ENCODE data around the gene MRPL41. TPM values are rescaled to one million over a fixed set of nuclear protein-coding genes. Genes with fewer than 3 reads are reported as not detected.
A peak's percentile ranks its signal among the peaks of the same experiment; 100 is the strongest.
"Not testable (repeated sequence)": the region's sequence is repeated elsewhere in the genome, so short reads cannot be mapped to it uniquely, and the experiment has no call there.

Gene MRPL41
- total and polyA plus RNA-seq, 4 experiments from 2014 or later = 37.8 to 95.9 (median 65.8) TPM

DNA sequence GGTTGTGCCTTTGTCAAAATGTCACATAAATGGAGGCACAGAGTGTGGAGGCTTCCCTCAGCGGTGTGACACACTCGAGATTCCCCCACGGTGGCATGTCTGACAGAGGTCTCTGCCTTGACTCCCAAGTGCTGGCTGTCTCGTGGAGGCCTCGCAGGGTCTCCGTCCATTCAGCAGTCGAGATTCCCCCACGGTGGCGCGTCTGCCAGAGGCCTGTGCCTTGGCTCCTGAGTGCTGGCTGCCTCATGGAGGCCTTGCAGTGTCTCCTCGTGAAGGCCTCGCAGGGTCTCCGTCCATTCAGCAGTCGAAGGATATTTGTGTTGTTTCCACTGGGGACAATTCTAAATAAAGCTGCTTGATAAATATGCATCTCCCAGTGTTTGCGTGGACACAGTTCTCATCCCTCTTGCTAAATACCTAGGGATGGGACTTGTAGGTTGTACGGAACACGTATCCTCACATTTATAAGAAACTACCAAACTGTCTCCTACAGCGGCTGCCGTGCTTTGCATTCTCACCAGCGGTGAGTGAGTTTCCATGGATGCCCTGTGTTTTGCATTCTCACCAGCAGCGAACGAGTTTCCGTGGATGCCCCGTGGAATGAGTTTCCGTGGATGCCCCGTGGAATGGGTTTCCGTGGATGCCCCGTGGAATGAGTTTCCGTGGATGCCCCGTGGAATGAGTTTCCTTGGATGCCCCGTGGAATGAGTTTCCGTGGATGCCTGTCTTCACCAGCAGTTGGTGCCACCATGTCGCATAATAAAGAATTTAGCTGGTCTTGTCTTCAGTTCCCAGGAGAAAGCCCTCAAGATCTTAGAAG, 27.3 kb upstream of the MRPL41 start:
- Mint-ChIP-seq H3K27ac (no peak overlapping the region), H3K4me1 (no peaks in the 10 kb centered on the region), H3K36me3 (no peaks in the 10 kb centered on the region), H3K9me3 (no peaks in the 10 kb centered on the region), H3K4me3 (no peak overlapping the region), H3K27me3 (no peaks in the 10 kb centered on the region)
- Histone ChIP-seq H3K27me3 (ENCODE audit: insufficient read depth, low read length) (no peaks in the 10 kb centered on the region), H3K27ac (ENCODE audit: low read depth, low read length) (no peak overlapping the region), H3K4me1 (ENCODE audit: insufficient read depth, low read length) (no peaks in the 10 kb centered on the region), H3K4me3 (ENCODE audit: low read length in 2 of 2) (no peak overlapping the region), H3K36me3 (ENCODE audit: insufficient read depth, low read length) (no peaks in the 10 kb centered on the region), H3K9me3 (ENCODE audit: control insufficient read depth in 1 of 2, low read length in 2 of 2) (no peaks in the 10 kb centered on the region)
- CTCF ChIA-PET (ENCODE audit: partially characterized antibody) = interaction anchor here (1.0 to 1.8 kb wide), 6 partner anchors 10 to 223 kb away, joined by 3 to 6 read pairs (median 4); partner anchors contain the start of gene NRARP
- DNase-seq = no peak
- POLR2A ChIA-PET (ENCODE audit: partially characterized antibody) = interaction anchor here (1.1 kb wide), 1 partner anchor 101 kb away, joined by 4 read pairs; the partner anchor contains the start of genes EXD3 and NOXA1
- intact Hi-C loops (cut with micrococcal nuclease) = no loop called here

- intact Hi-C loops (cut with micrococcal nuclease) = no loop called here
- Mint-ChIP-seq H3K27me3 (no peaks in the 10 kb centered on the region), H3K9me3 (no peaks in the 10 kb centered on the region), H3K36me3 (no peaks in the 10 kb centered on the region), H3K27ac (no peak overlapping the region), H3K4me3 (no peak overlapping the region), H3K4me1 (no peaks in the 10 kb centered on the region)
- Histone ChIP-seq H3K27ac (ENCODE audit: low read depth, low read length) (no peak overlapping the region), H3K4me1 (ENCODE audit: insufficient read depth, low read length) (no peaks in the 10 kb centered on the region), H3K36me3 (ENCODE audit: insufficient read depth, low read length) (no peaks in the 10 kb centered on the region), H3K27me3 (ENCODE audit: insufficient read depth, low read length) (no peaks in the 10 kb centered on the region), H3K9me3 (ENCODE audit: control insufficient read depth in 1 of 2, low read length in 2 of 2) (no peaks in the 10 kb centered on the region), H3K4me3 (ENCODE audit: low read length in 2 of 2) (no peak overlapping the region)
- DNase-seq = no peak
- ChIA-PET POLR2A (ENCODE audit: partially characterized antibody) (interaction anchor here (1.1 kb wide), 1 partner anchor 102 kb away, joined by 4 read pairs; the partner anchor contains the start of genes EXD3 and NOXA1), CTCF (ENCODE audit: partially characterized antibody) (interaction anchor here (1.0 to 1.8 kb wide), 6 partner anchors 10 to 223 kb away, joined by 3 to 6 read pairs (median 4); partner anchors contain the start of gene NRARP)
Measured at GRCh38 chr9:137524981-137525317, 26.7 kb upstream of the MRPL41 start.

DNA sequence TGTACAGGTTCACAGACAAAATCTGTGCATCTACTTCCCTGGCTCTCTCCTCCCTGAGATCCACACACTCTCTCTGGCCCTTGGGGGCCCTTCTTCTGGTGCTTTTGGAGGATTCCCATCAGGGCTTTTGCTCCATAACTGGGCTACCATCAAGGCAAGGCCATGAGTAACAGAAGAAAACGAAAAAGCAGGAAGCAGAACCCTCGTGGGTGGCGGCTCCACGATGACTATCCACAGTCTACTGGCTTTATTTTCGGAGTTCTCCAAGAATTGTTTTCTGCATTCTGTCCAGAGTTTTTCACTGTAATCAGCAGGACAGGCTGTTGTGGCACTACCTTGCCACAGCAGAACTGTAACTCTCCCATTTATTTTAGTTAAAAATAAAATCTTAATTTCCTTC, 21.3 kb upstream of the MRPL41 start:
- POLR2A ChIA-PET (ENCODE audit: partially characterized antibody) = no interaction called here
- Histone ChIP-seq H3K9me3 (ENCODE audit: control insufficient read depth in 1 of 2, low read length in 2 of 2) (no peaks in the 10 kb centered on the region), H3K4me3 (ENCODE audit: low read length in 2 of 2) (no peak overlapping the region), H3K36me3 (ENCODE audit: insufficient read depth, low read length) (no peaks in the 10 kb centered on the region), H3K27ac (ENCODE audit: low read depth, low read length) (no peak overlapping the region), H3K27me3 (ENCODE audit: insufficient read depth, low read length) (no peaks in the 10 kb centered on the region), H3K4me1 (ENCODE audit: insufficient read depth, low read length) (peaks cover 8% of the 10 kb centered on the region)
- Mint-ChIP-seq H3K36me3 (no peaks in the 10 kb centered on the region), H3K4me3 (no peak overlapping the region), H3K4me1 (peaks cover 7 to 12% (median 9%) of the 10 kb centered on the region in 4 donors), H3K27me3 (no peaks in the 10 kb centered on the region), H3K27ac (no peak overlapping the region), H3K9me3 (no peaks in the 10 kb centered on the region)
- CTCF ChIA-PET (ENCODE audit: partially characterized antibody) = no interaction called here
- intact Hi-C loops (cut with micrococcal nuclease) = loop anchor here (10.0 kb wide), 1 partner anchor 226 kb away; the partner anchor contains the start of gene NRARP
- DNase-seq = no peak

DNA sequence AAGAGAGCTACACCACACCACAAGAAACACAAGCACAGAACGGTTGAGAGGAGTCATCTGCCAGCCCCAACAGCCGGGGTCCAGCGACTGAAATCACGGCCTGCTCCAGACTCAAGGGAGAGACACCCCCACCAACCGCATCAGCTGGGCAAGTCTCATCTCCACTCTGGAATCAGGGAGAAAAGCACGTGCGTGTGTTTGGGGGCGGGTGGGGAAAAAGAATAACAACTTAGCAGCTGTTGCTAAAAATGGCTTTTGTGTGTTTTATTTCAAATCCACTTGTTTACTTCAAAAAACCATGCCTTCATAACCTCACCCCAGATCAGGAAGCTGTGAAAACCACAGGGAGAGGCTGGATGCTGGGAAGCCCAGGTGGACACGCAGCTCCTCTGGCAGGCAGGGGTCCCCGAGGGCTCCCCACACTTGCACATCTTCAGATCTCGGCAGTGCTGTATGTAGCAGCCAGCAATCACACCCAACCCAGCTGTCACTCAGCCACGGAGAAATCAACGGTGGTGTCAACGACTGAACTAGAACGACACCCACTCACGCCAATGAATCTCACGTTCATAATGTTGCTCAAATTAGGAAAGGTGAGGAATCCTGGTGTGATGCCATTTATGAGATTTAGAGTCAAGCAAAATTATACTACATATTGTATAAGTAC, 20.4 kb upstream of the MRPL41 start:
- DNase-seq = no peak
- intact Hi-C loops (cut with micrococcal nuclease) = loop anchor here (10.0 kb wide), 1 partner anchor 226 kb away; the partner anchor contains the start of gene NRARP
- no peaks in the 10 kb centered on the region for H3K36me3 Mint-ChIP-seq
- H3K36me3 ChIP-seq (ENCODE audit: insufficient read depth, low read length) = no peaks in the 10 kb centered on the region
- peaks cover 9 to 14% (median 11%) of the 10 kb centered on the region in 4 donors for H3K4me1 Mint-ChIP-seq
- no peak overlapping the region for H3K4me3 ChIP-seq (ENCODE audit: low read length in 2 of 2)
- H3K27me3 ChIP-seq (ENCODE audit: insufficient read depth, low read length) = no peaks in the 10 kb centered on the region
- H3K4me1 ChIP-seq (ENCODE audit: insufficient read depth, low read length) = peaks cover 10% of the 10 kb centered on the region
- CTCF ChIA-PET (ENCODE audit: partially characterized antibody) = no interaction called here
- H3K27ac Mint-ChIP-seq = no peak overlapping the region
- H3K4me3 Mint-ChIP-seq = no peak overlapping the region
- no peaks in the 10 kb centered on the region for H3K27me3 Mint-ChIP-seq
- H3K9me3 ChIP-seq (ENCODE audit: control insufficient read depth in 1 of 2, low read length in 2 of 2) = no peaks in the 10 kb centered on the region
- H3K27ac ChIP-seq (ENCODE audit: low read depth, low read length) = no peak overlapping the region
- POLR2A ChIA-PET (ENCODE audit: partially characterized antibody) = no interaction called here
- H3K9me3 Mint-ChIP-seq = peaks cover 0 to 1% (median 0%) of the 10 kb centered on the region in 8 donors

DNA sequence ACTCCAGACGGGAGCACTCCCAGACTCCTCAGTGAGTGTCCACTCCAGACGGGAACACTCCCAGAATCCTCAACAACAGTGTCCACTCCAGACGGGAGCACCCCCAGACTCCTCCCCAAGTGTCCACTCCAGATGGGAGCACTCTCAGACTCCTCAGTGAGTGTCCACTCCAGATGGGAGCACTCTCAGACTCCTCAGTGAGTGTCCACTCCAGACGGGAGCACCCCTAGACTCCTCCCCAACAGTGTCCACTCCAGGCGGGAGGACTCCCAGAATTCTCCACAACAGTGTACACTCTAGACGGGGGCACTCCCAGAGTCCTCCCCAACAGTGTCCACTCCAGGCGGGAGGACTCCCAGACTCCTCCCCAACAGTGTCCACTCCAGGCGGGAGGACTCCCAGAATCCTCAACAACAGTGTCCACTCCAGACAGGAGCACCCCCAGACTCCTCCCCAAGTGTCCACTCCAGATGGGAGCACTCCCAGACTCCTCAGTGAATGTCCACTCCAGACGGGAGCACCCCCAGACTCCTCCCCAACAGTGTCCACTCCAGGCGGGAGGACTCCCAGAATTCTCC, 18.7 kb upstream of the MRPL41 start:
- H3K27me3 Mint-ChIP-seq; POLR2A ChIA-PET (ENCODE audit: partially characterized antibody); H3K4me3 ChIP-seq (ENCODE audit: low read length in 2 of 2); H3K9me3 ChIP-seq (ENCODE audit: control insufficient read depth in 1 of 2, low read length in 2 of 2); H3K36me3 Mint-ChIP-seq; H3K27ac ChIP-seq (ENCODE audit: low read depth, low read length); H3K9me3 Mint-ChIP-seq; H3K27ac Mint-ChIP-seq; DNase-seq; H3K4me3 Mint-ChIP-seq; H3K36me3 ChIP-seq (ENCODE audit: insufficient read depth, low read length); CTCF ChIA-PET (ENCODE audit: partially characterized antibody); H3K27me3 ChIP-seq (ENCODE audit: insufficient read depth, low read length): not testable (repeated sequence)
- H3K4me1 ChIP-seq (ENCODE audit: insufficient read depth, low read length) = peaks cover 20% of the 10 kb centered on the region
- peaks cover 17 to 31% (median 22%) of the 10 kb centered on the region in 4 donors for H3K4me1 Mint-ChIP-seq
- intact Hi-C loops (cut with micrococcal nuclease) = loop anchor here (10.0 kb wide), 1 partner anchor 228 kb away; the partner anchor contains the start of gene NRARP

DNA sequence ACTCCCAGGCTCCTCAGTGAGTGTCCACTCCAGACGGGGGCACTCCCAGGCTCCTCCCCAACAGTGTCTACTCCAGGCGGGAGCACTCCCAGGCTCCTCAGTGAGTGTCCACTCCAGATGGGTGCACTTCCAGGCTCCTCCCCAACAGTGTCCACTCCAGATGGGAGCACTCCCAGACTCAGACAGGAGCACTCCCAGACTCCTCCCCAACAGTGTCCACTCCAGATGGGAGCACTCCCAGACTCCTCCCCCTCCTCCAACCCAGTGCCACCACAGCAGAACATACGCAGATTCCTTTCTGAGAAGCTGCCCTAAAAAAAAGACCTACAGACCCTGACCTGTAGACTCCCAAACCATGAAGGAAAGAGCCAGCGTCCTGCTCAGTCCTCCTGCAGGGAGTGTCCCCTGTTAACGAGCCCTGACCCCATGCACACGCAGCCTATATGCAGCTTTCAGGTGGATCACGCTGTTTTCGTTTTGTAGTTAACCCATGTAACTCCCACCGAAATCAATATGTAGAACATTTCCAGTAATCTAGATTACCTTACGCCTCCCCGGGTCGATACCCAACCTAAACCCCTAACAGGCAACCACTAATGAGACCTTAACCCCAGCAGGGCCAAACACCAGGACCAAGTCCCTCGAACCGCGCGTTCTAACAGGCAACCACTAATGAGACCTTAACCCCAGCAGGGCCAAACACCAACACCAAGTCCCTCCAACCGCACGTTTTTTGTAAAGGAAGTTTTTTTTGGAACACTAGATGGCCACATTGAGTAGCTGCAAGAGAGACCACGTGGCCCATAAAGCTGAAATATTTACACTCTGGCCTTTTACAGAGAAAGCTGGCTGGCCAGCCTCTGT, 17.2 kb upstream of the MRPL41 start:
- Histone ChIP-seq H3K27me3 (ENCODE audit: insufficient read depth, low read length) (no peaks in the 10 kb centered on the region), H3K4me1 (ENCODE audit: insufficient read depth, low read length) (peaks cover 20% of the 10 kb centered on the region), H3K27ac (ENCODE audit: low read depth, low read length) (no peak overlapping the region), H3K9me3 (ENCODE audit: control insufficient read depth in 1 of 2, low read length in 2 of 2) (no peaks in the 10 kb centered on the region), H3K36me3 (ENCODE audit: insufficient read depth, low read length) (no peaks in the 10 kb centered on the region), H3K4me3 (ENCODE audit: low read length in 2 of 2) (no peak overlapping the region)
- peaks cover 17 to 31% (median 22%) of the 10 kb centered on the region in 4 donors for H3K4me1 Mint-ChIP-seq
- H3K4me3 Mint-ChIP-seq = peak overlapping the region in 2 of 8 donors; percentile 1 to 2
- H3K9me3 Mint-ChIP-seq = peaks cover 0 to 1% (median 0%) of the 10 kb centered on the region in 8 donors
- H3K27me3 Mint-ChIP-seq = no peaks in the 10 kb centered on the region
- H3K36me3 Mint-ChIP-seq = peaks cover 0 to 3% of the 10 kb centered on the region in 2 donors
- ChIA-PET POLR2A (ENCODE audit: partially characterized antibody) (interaction anchor here (0.9 to 1.6 kb wide), 2 partner anchors 16 to 70 kb away, joined by 3 to 4 read pairs; no protein-coding TSS in a partner anchor), CTCF (ENCODE audit: partially characterized antibody) (interaction anchor here (0.6 to 1.7 kb wide), 9 partner anchors 9 to 45 kb away, joined by 3 to 8 read pairs (median 4); partner anchors contain the start of genes MRPL41 and PNPLA7)
- peak in 3 of 5 donors; percentile 39 to 40 (median 39) for DNase-seq
- intact Hi-C loops (cut with micrococcal nuclease) = loop anchor here (2.0 to 10.0 kb wide), 2 partner anchors 16 to 230 kb away; partner anchors contain the start of genes MRPL41, NRARP and PNPLA7
- H3K27ac Mint-ChIP-seq = peak overlapping the region in 2 of 7 donors; percentile 48 to 57

All from CD4-positive, alpha-beta memory T cell (primary cell).